Small intestine (tissue), 7 donors: Measurements from ENCODE around the gene SPAG9. TPM values are rescaled to one million over a fixed set of nuclear protein-coding genes. Genes with fewer than 3 reads are reported as not detected.

Experiments used
- DNase-seq, 2 donors: peaks; one replicate each; pipeline versions ENCODE4 v3.0.0 to v3.0.0-alpha.2; 2013
- FAIRE-seq: peaks from 2 replicates; lab custom pipeline; 2012; peaks lifted over from hg19 to GRCh38; lab: Jason Lieb, UNC
- H3K27ac ChIP-seq, 3 donors: one replicate each; pipeline ENCODE4 v1.5.1; 2013; ENCODE audit warnings: low read length in 2 of 3, mild to moderate bottlenecking in 2 of 3, control low read depth in 1 of 3, inconsistent platforms in 1 of 3, low read depth in 1 of 3, moderate library complexity in 1 of 3
- H3K27me3 ChIP-seq, 3 donors: one replicate each; pipeline ENCODE4 v1.6.1; 2013; ENCODE audit warnings: low read length in 3 of 3, inconsistent platforms in 1 of 3; ENCODE audit not compliant: control insufficient read depth in 3 of 3, insufficient read depth in 3 of 3
- H3K36me3 ChIP-seq, 3 donors: one replicate each; pipeline ENCODE4 v1.6.1; 2013; ENCODE audit warnings: low read length in 3 of 3, inconsistent platforms in 1 of 3, low read depth in 1 of 3, mild to moderate bottlenecking in 1 of 3, moderate library complexity in 1 of 3; ENCODE audit not compliant: control insufficient read depth in 3 of 3, insufficient read depth in 2 of 3
- H3K4me1 ChIP-seq, 3 donors: one replicate each; pipeline ENCODE4 v1.6.1; 2013; ENCODE audit warnings: low read length in 2 of 3, inconsistent platforms in 1 of 3, low read depth in 1 of 3, mild to moderate bottlenecking in 1 of 3, moderate library complexity in 1 of 3; ENCODE audit not compliant: control insufficient read depth in 3 of 3, insufficient read depth in 2 of 3
- H3K4me3 ChIP-seq, 3 donors: one replicate each; pipeline ENCODE4 v1.5.1; 2013; ENCODE audit warnings: low read length in 3 of 3, control low read depth in 1 of 3, inconsistent platforms in 1 of 3, low read depth in 1 of 3, mild to moderate bottlenecking in 1 of 3, moderate library complexity in 1 of 3
- H3K9me3 ChIP-seq, 2 donors: one replicate each; pipeline ENCODE4 v1.6.1; 2013; ENCODE audit warnings: low read depth in 1 of 2, low read length in 1 of 2; ENCODE audit not compliant: control insufficient read depth in 2 of 2, insufficient read depth in 1 of 2
- WGBS, 3 donors: extraction: QIAGEN DNeasy Blood & Tissue Kit; methylation state at CpG; one replicate each; pipeline ENCODE4 v1.1.7; 2013; 5-methylcytosine and 5-hydroxymethylcytosine counted together
- polyA plus RNA-seq, 4 donors: library from polyadenylated mRNA; stranded (reverse) in 3 of 4; unstranded in 1 of 4; fragments of 200-250 nt in 3 of 4; fragments of 120-200 nt in 1 of 4; gene quantifications; one replicate each; pipeline versions ENCODE4 v1.2.1 to v1.2.3, GENCODE V29; 2013
- donor health status: healthy with polysubstance abuse.
- donor health status: control.
- donor health status: control.
- donor health status: Bipolar disorder and iron deficiency.
- donor health status: healthy.

SPAG9 gene
- polyA plus RNA-seq, 4 donors = 14.1 to 65.9 (median 18.5) TPM

- DNase-seq = peak; percentile 93 to 98
- Histone ChIP-seq H3K9me3 (no peaks in the 10 kb centered on the region), H3K4me1 (peaks cover 10 to 73% (median 13%) of the 10 kb centered on the region in 3 donors), H3K4me3 (no peak overlapping the region), H3K36me3 (no peaks in the 10 kb centered on the region), H3K27me3 (no peaks in the 10 kb centered on the region), H3K27ac (peak overlapping the region; percentile 60 to 95 (median 95))
- FAIRE-seq = no peak
- WGBS, 3 donors = 26 to 62% (median 38%) methylated on average over 6 of the region's 6 CpGs
These were observed 197.8 kb downstream of the SPAG9 start for GRCh38 chr17:50922721-50923405.

GRCh38 chr17:50922107-50922506 lies 198.6 kb downstream of the SPAG9 start:
- Histone ChIP-seq H3K4me3 (no peak overlapping the region), H3K9me3 (no peaks in the 10 kb centered on the region), H3K4me1 (peaks cover 10 to 81% (median 13%) of the 10 kb centered on the region in 3 donors), H3K27ac (peak overlapping the region; percentile 55 to 95 (median 95)), H3K27me3 (no peaks in the 10 kb centered on the region), H3K36me3 (no peaks in the 10 kb centered on the region)
- DNase-seq (no peak), FAIRE-seq (no peak)
- 71 to 86% (median 81%) methylated on average over 2 of the region's 2 CpGs for WGBS, 3 donors

DNA sequence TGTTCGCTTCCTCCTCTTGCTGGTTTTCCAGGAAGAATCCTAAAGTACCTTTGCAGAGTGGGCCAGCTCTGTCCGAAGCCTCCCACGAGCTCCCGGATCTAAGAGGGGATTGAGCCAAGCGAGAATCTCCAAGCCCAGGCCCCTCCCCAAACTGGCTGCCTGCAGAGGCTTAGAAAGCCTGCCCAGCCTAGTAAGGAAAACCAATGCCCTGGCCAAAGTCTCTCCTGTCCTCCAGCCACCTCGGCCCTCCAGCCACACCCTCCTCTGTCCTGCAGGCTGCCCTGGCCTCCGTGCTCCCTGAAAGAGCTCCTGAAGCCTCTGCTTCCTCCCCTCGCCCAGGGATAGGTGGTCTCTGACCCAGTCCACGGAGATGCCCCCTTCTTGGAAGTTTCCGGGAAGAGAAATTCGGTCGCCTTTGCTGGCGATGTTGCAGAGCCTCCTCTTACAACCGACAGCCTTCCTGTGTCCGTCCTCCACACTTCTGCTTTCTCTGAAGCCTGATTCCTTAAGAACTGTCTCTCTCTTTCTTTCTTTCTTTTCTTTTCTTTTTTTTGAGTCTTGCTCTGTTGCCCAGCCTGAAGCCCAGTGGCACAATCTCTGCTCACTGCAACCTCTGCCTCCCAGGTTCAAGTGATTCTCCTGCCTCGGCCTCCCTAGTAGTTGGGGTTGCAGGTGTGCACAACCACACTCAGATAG lies 199.6 kb downstream of the SPAG9 start:
- FAIRE-seq = no peak
- 63 to 72% (median 66%) methylated on average over 15 to 16 of the region's 16 CpGs for WGBS, 3 donors

GRCh38 chr17:50920041-50920410 lies 200.6 kb downstream of the SPAG9 start:
- H3K27ac ChIP-seq = peak overlapping the region; percentile 95
- H3K36me3 ChIP-seq = no peaks in the 10 kb centered on the region
- DNase-seq = no peak
- H3K4me1 ChIP-seq = peaks cover 7 to 93% (median 13%) of the 10 kb centered on the region in 3 donors
- no peak for FAIRE-seq
- 12 to 55% (median 27%) methylated on average over 8 of the region's 8 CpGs for WGBS, 3 donors
- no peaks in the 10 kb centered on the region for H3K9me3 ChIP-seq
- H3K27me3 ChIP-seq = no peaks in the 10 kb centered on the region
- H3K4me3 ChIP-seq = no peak overlapping the region

More for the DNA sequence above, 199.6 kb downstream of the SPAG9 start:
- no peak overlapping the region for H3K4me3 ChIP-seq
- H3K36me3 ChIP-seq = no peaks in the 10 kb centered on the region
- no peaks in the 10 kb centered on the region for H3K9me3 ChIP-seq
- no peaks in the 10 kb centered on the region for H3K27me3 ChIP-seq
- DNase-seq = peak; percentile 54 to 80
- H3K27ac ChIP-seq = peak overlapping the region; percentile 68 to 95 (median 95)
- peaks cover 7 to 83% (median 13%) of the 10 kb centered on the region in 3 donors for H3K4me1 ChIP-seq

- H3K36me3 ChIP-seq = no peaks in the 10 kb centered on the region
- peaks cover 7 to 97% (median 13%) of the 10 kb centered on the region in 3 donors for H3K4me1 ChIP-seq
- WGBS, 3 donors = 9 to 22% (median 17%) methylated on average over 18 of the region's 18 CpGs
- no peaks in the 10 kb centered on the region for H3K27me3 ChIP-seq
- no peak overlapping the region for H3K4me3 ChIP-seq
- H3K27ac ChIP-seq = peak overlapping the region; percentile 95
- H3K9me3 ChIP-seq = no peaks in the 10 kb centered on the region
- peak; percentile 98 to 99 for DNase-seq
- FAIRE-seq = no peak
These were observed 201.2 kb downstream of the SPAG9 start for GRCh38 chr17:50919321-50920040.

GRCh38 chr17:50918933-50919296 lies 201.8 kb downstream of the SPAG9 start:
- no peak overlapping the region for H3K4me3 ChIP-seq
- H3K36me3 ChIP-seq = no peaks in the 10 kb centered on the region
- H3K27me3 ChIP-seq = no peaks in the 10 kb centered on the region
- peaks cover 7 to 92% (median 13%) of the 10 kb centered on the region in 3 donors for H3K4me1 ChIP-seq
- FAIRE-seq (no peak), DNase-seq (peak; percentile 81 to 83)
- no peaks in the 10 kb centered on the region for H3K9me3 ChIP-seq
- 15 to 41% (median 24%) methylated on average over 5 of the region's 5 CpGs for WGBS, 3 donors
- peak overlapping the region; percentile 79 to 95 (median 95) for H3K27ac ChIP-seq

DNA sequence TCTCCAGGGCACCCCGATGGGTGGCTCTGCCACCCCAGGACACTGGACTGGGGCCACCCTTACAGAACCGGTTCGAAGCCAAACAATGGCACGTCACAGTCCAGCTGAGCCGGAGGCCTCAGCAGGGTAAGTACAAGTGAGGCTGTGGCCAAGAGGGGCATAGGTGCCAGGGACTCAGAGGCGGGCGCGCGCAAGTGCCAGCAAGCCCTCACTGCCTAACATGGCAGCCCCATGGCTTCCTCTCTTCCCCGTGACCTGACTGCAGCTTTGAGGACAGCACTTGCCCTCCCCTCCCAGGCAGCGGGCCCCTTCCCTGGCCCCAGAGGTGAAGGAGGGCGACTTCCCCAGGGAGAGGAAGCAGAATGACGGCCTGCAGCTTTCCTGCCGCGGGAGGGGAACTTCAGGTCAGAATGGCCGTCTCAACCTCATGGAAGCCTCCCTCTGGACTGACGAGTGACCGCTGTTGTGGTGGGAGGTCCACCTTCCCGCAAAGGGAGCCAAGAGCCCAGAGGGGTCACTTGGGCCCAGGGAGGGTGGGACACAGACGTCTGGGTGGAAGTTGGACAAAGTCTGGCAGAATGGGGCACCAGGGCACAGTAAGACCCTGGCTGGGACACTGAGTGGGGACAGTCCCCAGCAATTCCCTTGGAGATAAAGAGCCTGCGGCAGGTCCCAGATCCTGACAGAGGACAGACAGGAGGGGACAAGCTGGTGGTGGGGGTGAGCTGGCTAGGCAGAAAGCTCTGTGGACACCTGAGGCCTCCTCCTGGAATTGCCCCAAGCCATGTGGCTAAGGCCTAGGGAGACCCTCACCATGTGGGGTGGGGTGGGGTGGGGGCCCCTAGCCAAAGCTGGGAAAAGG lies 202.4 kb downstream of the SPAG9 start:
- peak overlapping the region; percentile 79 to 95 (median 95) for H3K27ac ChIP-seq
- H3K36me3 ChIP-seq = no peaks in the 10 kb centered on the region
- no peaks in the 10 kb centered on the region for H3K27me3 ChIP-seq
- WGBS, 3 donors = 71 to 79% (median 71%) methylated on average over 20 to 21 of the region's 21 CpGs
- FAIRE-seq = no peak
- no peak overlapping the region for H3K4me3 ChIP-seq
- peak in 1 of 2 donors; percentile 59 for DNase-seq
- H3K9me3 ChIP-seq = no peaks in the 10 kb centered on the region
- H3K4me1 ChIP-seq = peaks cover 2 to 86% (median 11%) of the 10 kb centered on the region in 3 donors
